ENCODE results near the gene ZG16.
A peak's percentile ranks its signal among the peaks of the same experiment; 100 is the strongest.
"Not testable (repeated sequence)": the region's sequence is repeated elsewhere in the genome, so short reads cannot be mapped to it uniquely, and the experiment has no call there.

The ZG16 gene, protein sequence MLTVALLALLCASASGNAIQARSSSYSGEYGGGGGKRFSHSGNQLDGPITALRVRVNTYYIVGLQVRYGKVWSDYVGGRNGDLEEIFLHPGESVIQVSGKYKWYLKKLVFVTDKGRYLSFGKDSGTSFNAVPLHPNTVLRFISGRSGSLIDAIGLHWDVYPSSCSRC

DNA sequence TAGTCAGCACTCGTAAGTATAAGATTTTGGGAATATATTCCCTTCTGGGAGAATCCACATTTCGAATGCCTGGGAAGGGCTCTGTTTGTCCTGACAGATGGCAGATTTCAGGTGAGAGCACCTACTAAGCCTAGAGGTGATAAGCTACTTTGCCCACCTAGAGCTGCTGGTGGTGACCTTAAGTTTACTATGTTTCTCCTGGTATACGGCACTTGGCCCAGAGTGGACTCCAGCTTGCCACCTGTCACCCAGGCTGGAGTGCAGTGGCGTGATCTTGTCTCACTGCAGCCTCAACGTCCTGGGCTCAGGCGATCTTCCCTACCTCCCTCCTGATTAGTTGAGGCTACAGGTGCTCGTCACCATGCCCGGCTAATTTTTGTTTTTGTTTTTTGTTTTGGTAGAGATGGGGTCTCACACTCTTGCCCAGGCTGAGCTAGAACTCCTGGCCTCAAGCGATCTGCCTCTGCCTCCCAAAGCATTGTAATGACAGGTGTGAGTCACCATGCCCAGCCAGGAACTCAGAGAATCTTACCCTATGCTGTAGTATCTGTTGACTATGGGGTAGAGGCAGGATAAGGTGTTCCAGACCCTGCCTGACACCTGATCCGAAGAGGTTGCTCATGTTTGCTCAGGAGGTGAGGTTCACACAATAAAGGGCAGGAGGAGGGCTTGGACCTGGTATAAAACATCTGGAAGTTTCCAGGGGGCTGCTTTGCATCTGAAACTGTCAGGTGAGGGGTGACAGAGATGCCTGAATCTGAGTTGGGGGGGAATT is at the start of gene ZG16:
ZG16 (plus strand) TSS at position 681 of the 775 bp plus-strand sequence. CDS start 1,011 bp downstream, outside the sequence.
- DNase-seq (ENCODE audit: low spot score): no peak

DNA sequence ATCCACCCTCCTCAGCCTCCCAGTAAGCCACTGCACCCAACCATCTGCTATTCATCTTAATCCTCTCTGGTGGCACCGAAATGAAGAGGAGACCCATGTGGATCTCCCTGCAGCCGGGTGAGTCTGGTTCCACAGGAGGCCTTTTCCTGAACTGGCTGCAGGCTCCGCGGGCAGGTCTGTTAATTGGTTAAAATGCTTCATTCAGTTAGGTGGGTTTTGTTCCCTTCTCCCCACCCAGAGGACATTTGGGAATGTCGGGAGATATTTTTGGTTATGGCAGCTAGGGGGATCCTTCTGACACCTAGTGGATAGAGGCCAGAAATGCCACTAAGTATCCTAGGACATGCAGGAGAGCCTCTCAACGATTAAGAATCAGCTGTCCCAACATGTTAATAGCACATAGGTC is 48.9 kb upstream of the ZG16 start:
- DNase-seq (ENCODE audit: low spot score): peak; percentile 73

DNA sequence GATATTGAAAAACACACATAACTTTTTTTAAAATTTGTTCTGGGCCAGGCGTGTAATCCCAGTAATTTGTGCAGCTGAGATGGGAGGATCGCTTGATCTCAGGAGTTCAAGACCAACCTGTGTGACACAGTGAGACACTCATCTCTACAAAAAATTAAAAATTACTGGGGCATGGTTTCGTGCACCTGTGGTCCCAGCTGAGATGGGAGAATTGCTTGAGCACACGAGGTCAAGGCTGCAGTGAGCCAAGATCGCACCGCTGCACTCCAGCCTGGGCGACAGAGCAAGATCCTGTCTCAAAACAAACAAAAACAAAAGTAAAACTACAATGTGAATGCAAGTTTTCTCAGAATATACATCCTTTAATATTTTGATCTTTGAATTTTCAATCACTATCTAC is 47.4 kb upstream of the ZG16 start:
- no peak for DNase-seq (ENCODE audit: low spot score)

- not testable (repeated sequence) for DNase-seq (ENCODE audit: low spot score)
Observed at GRCh38 chr16:29731768-29732601, 46.1 kb upstream of the ZG16 start.

- no peak for DNase-seq (ENCODE audit: low spot score)
Observed at GRCh38 chr16:29734786-29735185, 43.3 kb upstream of the ZG16 start.

- no peak for DNase-seq (ENCODE audit: low spot score)
Observed at GRCh38 chr16:29736112-29736511, 41.9 kb upstream of the ZG16 start.

DNA sequence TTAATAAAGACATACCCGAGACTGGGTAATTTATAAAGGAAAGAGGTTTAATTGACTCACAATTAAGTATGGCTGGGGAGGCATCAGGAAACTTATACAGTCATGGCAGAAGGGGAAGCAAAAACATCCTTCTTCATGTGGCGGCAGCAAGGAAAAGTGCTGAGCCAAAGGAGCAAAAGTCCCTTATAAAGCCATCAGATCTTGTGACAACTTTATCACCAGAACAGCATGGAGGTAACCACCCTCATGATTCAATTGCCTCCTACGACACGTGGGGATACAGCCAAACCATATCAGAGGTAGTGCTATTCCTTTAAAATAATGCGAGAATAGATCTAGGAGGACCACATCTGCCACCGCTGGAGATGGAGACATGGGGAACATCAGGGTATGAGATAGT is 41.3 kb upstream of the ZG16 start:
- DNase-seq (ENCODE audit: low spot score): no peak

DNA sequence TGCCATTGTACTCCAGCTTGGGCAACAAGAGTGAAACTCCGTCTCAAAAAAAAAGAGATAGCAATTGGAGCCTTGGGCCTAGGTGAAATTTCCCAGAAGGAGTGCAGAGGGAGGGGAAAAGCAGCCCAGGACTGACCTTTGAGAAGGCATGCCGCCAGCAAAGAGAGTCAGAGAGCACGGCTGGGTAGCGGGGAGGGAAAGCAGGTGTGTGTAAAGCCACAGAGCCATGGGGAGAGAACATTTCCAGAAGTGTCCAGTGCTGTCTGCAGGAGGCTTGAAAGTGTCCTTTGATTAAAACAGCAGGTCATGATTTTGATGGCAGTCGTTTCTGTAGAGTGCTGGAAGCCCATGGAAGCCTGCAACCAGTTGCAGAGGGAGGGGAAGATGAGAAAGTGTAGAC is 40.3 kb upstream of the ZG16 start:
- DNase-seq (ENCODE audit: low spot score): no peak

GRCh38 chr16:29738514-29738913 is 39.5 kb upstream of the ZG16 start:
- DNase-seq (ENCODE audit: low spot score): no peak

DNA sequence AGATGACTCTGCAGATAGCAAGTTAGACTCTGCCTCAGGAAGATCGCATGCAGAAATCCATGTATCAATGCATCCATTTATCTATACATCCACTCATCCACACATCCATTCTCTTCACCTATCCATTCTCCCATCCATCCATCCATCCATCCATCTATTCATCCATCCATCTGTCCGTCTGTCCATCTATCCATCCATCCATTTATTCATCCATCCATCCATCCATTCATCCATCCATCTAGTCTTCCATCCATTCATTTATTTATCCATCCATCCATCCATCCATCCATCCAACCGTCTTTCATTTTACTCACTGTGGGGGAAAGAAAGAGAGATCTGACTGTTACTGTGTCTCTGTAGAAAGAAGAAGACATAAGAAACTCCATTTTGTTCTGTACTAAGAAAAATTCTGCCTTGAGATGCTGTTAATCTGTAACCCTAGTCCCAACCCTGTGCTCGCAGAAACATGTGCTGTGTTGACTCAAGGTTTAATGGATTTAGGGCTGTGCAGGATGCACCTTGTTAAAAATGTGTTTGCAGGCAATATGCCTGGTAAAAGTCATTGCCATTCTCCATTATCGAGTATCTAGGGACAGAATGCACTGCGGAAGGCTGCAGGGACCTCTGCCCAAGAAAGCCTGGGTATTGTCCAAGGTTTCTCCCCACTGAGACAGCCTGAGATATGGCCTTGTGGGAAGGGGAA is 38.0 kb upstream of the ZG16 start:
- DNase-seq (ENCODE audit: low spot score): not testable (repeated sequence)

GRCh38 chr16:29740630-29741015 is 37.4 kb upstream of the ZG16 start:
- not testable (repeated sequence) for DNase-seq (ENCODE audit: low spot score)

DNA sequence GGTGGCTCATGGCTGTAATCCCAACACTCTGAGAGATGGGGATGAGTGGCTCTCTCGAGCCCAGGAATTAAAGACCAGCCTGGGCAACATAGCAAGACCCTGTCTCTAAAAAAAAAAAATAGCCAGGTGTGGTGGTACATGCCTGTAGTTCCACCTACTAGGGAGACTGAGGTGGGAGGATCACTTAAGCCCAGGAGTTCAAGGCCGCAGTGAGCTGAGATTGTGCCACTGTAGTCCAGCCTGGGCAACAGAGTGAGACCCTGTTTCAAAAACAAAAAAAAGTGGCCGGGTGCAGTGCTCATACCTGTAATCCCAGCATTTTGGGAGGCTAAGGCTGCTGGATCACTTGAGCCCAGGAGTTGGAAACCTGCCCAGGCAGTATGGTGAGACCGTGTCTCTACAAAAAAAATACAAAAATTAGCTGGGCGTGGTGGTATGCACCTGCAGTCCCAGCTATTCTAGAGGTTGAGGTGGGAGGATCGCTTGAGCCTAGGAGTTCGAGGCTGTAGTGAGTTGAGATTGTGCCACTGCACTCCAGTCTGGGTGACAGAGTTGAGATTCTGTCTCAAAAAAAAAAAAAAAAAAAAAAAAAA is 35.3 kb upstream of the ZG16 start:
- no peak for DNase-seq (ENCODE audit: low spot score)

- no peak for DNase-seq (ENCODE audit: low spot score)
Observed at GRCh38 chr16:29743475-29743826, 34.6 kb upstream of the ZG16 start.

DNA sequence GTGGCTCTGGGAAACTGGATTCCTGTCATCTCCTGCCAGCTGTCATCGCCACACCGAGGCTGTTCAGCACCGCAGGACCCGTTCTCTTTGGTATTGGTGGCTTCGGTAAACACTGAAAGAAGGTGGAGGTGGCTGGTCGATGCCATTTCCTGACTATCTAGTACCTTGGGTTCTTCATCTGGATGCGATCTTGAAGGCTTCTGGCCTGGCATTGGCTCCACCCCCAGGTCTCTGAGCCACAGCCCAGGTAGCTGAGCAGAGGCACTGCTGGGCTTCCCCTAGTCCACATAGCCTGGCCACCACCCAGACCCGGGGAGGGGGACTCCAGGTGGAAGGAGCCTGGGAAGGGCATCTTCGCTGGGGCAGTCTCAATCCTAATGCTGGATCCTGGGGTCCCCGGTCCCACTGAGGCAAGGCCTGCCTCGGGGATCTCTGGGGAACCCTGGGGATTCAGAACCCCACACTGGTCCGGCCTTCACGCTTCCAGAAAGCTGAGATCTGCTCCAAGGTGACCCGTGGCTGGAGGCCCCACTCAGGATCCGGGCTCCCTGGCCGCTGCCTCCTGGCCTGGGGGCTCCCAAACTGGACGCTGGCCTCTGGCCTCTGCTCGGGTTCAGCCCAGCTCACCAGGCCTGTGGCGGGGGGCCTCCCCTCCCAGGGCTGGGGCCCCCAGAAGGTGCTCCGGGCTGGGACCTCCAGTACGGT is 34.1 kb upstream of the ZG16 start:
- DNase-seq (ENCODE audit: low spot score): no peak

GRCh38 chr16:29744541-29745101 is 33.4 kb upstream of the ZG16 start:
- no peak for DNase-seq (ENCODE audit: low spot score)

DNA sequence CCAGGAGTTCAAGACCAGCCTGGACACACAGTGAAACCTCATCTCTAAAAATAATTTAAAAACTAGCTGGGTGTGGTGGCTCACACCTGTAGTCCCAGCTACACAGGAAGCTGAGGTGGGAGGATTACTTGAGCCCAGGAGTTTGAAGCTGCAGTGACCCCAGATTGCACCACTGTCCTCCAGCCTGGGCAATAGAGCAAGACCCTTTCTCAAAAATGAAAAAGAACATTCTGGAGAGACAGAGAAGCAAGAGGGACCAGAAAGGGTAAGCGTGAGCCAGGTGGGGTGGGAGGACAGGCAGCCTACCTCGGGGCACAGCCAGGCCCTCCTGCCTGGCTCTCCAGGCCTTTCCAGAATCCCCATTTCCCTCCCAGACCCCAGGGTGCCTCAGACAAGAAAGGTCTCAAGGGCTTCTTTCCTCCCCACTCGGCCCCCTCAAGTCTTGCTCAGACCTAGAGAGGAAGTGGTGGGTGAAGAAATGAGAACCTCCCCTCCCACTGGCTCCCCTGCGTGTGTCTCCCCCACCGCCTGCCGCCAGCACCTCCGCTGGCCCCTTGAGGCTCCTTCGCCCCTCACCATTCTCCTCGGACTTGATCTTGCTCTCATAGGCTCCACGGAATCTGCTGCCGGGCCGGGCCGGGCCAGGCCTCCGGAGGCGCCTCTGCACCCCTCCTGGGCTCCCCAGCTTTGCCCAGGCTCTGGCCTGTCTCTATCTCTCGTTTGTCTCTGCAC is 32.8 kb upstream of the ZG16 start:
- no peak for DNase-seq (ENCODE audit: low spot score)

DNA sequence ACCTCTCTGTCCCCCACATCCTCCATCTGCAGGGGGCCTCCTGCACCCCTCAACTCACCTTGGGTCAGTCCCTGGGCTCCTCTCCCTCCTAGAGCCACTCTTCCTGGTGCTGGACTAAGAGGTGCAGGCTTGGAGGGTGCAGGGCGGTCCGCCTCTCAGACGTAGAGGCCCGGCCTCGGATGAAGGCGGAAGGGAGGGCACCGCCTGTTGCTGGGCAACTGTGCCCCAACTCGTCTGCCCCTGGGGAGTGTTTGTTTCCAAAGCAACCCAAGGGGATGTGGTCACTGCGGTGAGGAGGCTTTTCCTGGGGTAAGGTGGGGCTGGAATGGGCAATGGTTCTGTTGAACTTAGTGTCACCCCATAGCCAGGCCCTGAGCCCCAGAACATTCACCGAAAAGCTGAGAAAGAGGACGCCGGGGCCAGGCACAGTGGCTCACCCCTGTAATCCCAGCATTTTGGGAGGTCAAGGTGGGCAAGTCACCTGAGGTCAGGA is 32.2 kb upstream of the ZG16 start, which contains the start of gene C16orf54:
C16orf54 (minus strand) TSS at position 138 of the 493 bp plus-strand sequence. CDS start 1,039 bp downstream, outside the sequence.
- DNase-seq (ENCODE audit: low spot score): no peak

GRCh38 chr16:29746518-29746917 is 31.5 kb upstream of the ZG16 start:
- not testable (repeated sequence) for DNase-seq (ENCODE audit: low spot score)

GRCh38 chr16:29747947-29748759 is 29.9 kb upstream of the ZG16 start:
- DNase-seq (ENCODE audit: low spot score): no peak
